ENCODE results near the gene BRI3BP. TPM values are rescaled to one million over a fixed set of nuclear protein-coding genes. Genes with fewer than 3 reads are reported as not detected.
"Not testable (repeated sequence)": the region's sequence is repeated elsewhere in the genome, so short reads cannot be mapped to it uniquely, and the experiment has no call there.

BRI3BP gene
- polyA plus RNA-seq, 3 donors, result 4.4 to 6.9 (median 5.0) TPM

DNA sequence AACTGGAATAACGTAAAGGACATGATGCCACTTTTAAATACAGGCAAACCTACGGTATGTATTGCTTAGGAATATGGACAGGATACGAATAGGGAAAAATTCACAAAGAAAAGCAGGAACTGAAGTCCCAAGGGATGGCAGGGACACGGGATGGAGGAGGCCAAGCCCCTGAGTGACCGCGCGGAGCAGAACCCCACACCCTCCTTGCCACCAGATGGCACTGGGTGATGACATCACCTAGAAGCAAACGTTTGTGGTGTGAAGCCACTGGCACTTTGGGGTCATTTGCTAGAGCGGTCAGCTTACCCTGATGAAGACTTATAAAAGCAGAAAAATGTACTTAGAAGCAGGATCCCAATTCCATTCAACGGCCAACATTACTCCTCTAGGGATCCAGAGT, 13.9 kb upstream of the BRI3BP start:
- no peaks in the 10 kb centered on the region for H3K27me3 Mint-ChIP-seq (ENCODE audit: low read depth in 3 of 3)
- H3K36me3 ChIP-seq (replicated peaks in 1 of 2; ENCODE audit: control insufficient read depth in 1 of 2, insufficient read depth in 2 of 2, low read length in 2 of 2), result peaks cover 69 to 94% of the 10 kb centered on the region in 2 donors
- H3K27me3 ChIP-seq (ENCODE audit: control insufficient read depth in 2 of 2, insufficient read depth in 2 of 2, low read length in 2 of 2), result no peaks in the 10 kb centered on the region
- intact Hi-C loops (cut with micrococcal nuclease), result no loop called here
- H3K9me3 ChIP-seq (replicated peaks in 1 of 2; ENCODE audit: control insufficient read depth in 1 of 2, insufficient read depth in 1 of 2, low read length in 2 of 2), result no peaks in the 10 kb centered on the region
- no peak overlapping the region for H3K27ac Mint-ChIP-seq
- H3K4me1 Mint-ChIP-seq, result no peaks in the 10 kb centered on the region
- peaks cover 68 to 95% of the 10 kb centered on the region in 2 donors for H3K36me3 Mint-ChIP-seq
- H3K27ac ChIP-seq (ENCODE audit: low read depth in 1 of 2, low read length in 2 of 2), result no peak overlapping the region
- DNase-seq, result no peak
- no peaks in the 10 kb centered on the region for H4K20me1 ChIP-seq (ENCODE audit: insufficient read depth, low read length)
- H3K9ac ChIP-seq (ENCODE audit: insufficient read depth, low read length, poor library complexity, severe bottlenecking), result no peak overlapping the region
- TF ChIP-seq, protein P1, sequence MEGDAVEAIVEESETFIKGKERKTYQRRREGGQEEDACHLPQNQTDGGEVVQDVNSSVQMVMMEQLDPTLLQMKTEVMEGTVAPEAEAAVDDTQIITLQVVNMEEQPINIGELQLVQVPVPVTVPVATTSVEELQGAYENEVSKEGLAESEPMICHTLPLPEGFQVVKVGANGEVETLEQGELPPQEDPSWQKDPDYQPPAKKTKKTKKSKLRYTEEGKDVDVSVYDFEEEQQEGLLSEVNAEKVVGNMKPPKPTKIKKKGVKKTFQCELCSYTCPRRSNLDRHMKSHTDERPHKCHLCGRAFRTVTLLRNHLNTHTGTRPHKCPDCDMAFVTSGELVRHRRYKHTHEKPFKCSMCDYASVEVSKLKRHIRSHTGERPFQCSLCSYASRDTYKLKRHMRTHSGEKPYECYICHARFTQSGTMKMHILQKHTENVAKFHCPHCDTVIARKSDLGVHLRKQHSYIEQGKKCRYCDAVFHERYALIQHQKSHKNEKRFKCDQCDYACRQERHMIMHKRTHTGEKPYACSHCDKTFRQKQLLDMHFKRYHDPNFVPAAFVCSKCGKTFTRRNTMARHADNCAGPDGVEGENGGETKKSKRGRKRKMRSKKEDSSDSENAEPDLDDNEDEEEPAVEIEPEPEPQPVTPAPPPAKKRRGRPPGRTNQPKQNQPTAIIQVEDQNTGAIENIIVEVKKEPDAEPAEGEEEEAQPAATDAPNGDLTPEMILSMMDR (IDR thresholded peaks at IDR 0.05), result no peak
- 100% methylated on average over 1 of the region's 10 CpGs for WGBS (ENCODE audit: insufficient coverage)
- no peak overlapping the region for H3K4me2 ChIP-seq (replicated peaks; ENCODE audit: extremely low read depth, low read length, poor library complexity, severe bottlenecking)
- no peaks in the 10 kb centered on the region for H3K4me1 ChIP-seq (ENCODE audit: control insufficient read depth in 1 of 2, insufficient read depth in 2 of 2, low read length in 2 of 2)
- no peaks in the 10 kb centered on the region for H3K79me2 ChIP-seq (ENCODE audit: insufficient read depth, low read length)
- H2AFZ ChIP-seq (ENCODE audit: insufficient read depth, low read depth, low read length, poor library complexity, severe bottlenecking), result no peak overlapping the region
- peaks cover 0 to 2% (median 0%) of the 10 kb centered on the region in 7 donors for H3K9me3 Mint-ChIP-seq
- H3K4me3 ChIP-seq (replicated peaks in 1 of 3; ENCODE audit: low read depth in 2 of 3, low read length in 3 of 3), result no peak overlapping the region
- no peak overlapping the region for H3K4me3 Mint-ChIP-seq

DNA sequence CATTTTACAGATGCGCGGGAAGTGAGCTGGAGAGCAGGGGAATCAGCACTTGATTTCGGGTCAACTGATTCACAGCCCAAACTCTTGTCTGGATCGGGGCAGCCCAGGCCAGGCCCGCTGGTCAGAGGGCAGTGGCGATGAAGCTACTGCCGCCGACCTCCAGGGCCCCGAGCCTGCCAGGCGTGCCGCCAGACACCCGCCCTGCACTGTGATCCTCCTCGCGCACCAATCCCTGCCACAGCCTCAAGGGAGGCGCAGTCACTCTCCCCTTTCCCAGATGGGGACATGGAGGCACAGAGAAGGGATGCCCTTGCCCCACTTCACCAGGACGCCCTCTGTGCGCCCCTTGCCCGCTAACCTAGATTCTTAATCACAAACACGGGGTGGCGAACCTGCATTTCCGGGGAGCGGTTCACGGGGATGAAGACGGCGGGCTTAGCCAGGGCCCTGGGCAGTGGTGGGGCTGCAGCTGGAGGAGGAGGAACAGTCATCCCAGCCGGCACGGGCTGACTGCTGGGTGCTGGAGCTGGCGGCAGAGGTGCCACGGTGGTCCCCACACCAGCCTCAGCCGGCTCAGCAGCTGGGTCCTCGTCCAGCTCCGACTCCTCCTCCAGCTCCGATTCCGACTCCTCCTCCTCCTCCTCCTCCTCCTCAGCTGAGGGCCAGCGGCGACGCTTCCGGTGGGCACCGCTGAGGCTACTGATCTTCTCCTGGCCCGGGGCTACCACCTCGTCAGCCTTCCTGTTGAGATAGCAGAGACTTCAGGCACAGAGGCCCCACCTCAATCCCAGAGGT, 13.2 kb upstream of the BRI3BP start:
- DNase-seq, result no peak
- H3K27me3 Mint-ChIP-seq (ENCODE audit: low read depth in 3 of 3), result no peaks in the 10 kb centered on the region
- H3K9me3 ChIP-seq (replicated peaks in 1 of 2; ENCODE audit: control insufficient read depth in 1 of 2, insufficient read depth in 1 of 2, low read length in 2 of 2), result no peaks in the 10 kb centered on the region
- no peaks in the 10 kb centered on the region for H4K20me1 ChIP-seq (ENCODE audit: insufficient read depth, low read length)
- H3K9ac ChIP-seq (ENCODE audit: insufficient read depth, low read length, poor library complexity, severe bottlenecking), result no peak overlapping the region
- H3K79me2 ChIP-seq (ENCODE audit: insufficient read depth, low read length), result no peaks in the 10 kb centered on the region
- no peak overlapping the region for H3K4me2 ChIP-seq (replicated peaks; ENCODE audit: extremely low read depth, low read length, poor library complexity, severe bottlenecking)
- H3K36me3 ChIP-seq (replicated peaks in 1 of 2; ENCODE audit: control insufficient read depth in 1 of 2, insufficient read depth in 2 of 2, low read length in 2 of 2), result peaks cover 70 to 94% of the 10 kb centered on the region in 2 donors
- no peak overlapping the region for H3K4me3 ChIP-seq (replicated peaks in 1 of 3; ENCODE audit: low read depth in 2 of 3, low read length in 3 of 3)
- H3K27ac ChIP-seq (ENCODE audit: low read depth in 1 of 2, low read length in 2 of 2), result no peak overlapping the region
- peaks cover 67 to 95% of the 10 kb centered on the region in 2 donors for H3K36me3 Mint-ChIP-seq
- no peaks in the 10 kb centered on the region for H3K4me1 ChIP-seq (ENCODE audit: control insufficient read depth in 1 of 2, insufficient read depth in 2 of 2, low read length in 2 of 2)
- no peak overlapping the region for H3K4me3 Mint-ChIP-seq
- H2AFZ ChIP-seq (ENCODE audit: insufficient read depth, low read depth, low read length, poor library complexity, severe bottlenecking), result no peak overlapping the region
- no peaks in the 10 kb centered on the region for H3K27me3 ChIP-seq (ENCODE audit: control insufficient read depth in 2 of 2, insufficient read depth in 2 of 2, low read length in 2 of 2)
- H3K9me3 Mint-ChIP-seq, result peaks cover 0 to 2% (median 0%) of the 10 kb centered on the region in 7 donors
- TF ChIP-seq, protein P1 (IDR thresholded peaks at IDR 0.05), result no peak
- H3K27ac Mint-ChIP-seq, result no peak overlapping the region
- intact Hi-C loops (cut with micrococcal nuclease), result no loop called here
- 96% methylated on average over 29 of the region's 41 CpGs for WGBS (ENCODE audit: insufficient coverage)
- H3K4me1 Mint-ChIP-seq, result no peaks in the 10 kb centered on the region

DNA sequence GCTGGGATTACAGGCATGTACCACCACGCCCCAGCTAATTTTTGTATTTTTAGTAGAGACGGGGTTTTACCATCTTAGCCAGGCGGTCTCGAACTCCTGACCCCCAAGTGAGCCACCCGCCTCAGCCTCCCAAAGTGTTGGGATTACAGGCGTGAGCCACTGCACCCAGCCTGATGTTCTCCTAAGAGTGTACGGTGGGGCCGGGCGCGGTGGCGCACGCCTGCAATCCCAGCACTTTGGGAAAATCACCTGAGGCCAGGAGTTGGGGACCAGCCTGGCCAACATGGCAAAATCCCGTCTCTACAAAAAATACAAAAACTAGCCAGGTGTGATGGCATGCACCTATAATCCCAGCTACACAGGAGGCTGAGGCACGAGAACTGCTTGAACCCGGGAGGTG, 6.6 kb upstream of the BRI3BP start:
- H3K27ac ChIP-seq (ENCODE audit: low read depth in 1 of 2, low read length in 2 of 2); H3K4me2 ChIP-seq (replicated peaks; ENCODE audit: extremely low read depth, low read length, poor library complexity, severe bottlenecking); DNase-seq; H3K27ac Mint-ChIP-seq; H3K27me3 Mint-ChIP-seq (ENCODE audit: low read depth in 3 of 3); H3K4me1 Mint-ChIP-seq; H3K4me3 ChIP-seq (replicated peaks in 1 of 3; ENCODE audit: low read depth in 2 of 3, low read length in 3 of 3); H3K9ac ChIP-seq (ENCODE audit: insufficient read depth, low read length, poor library complexity, severe bottlenecking); H3K4me3 Mint-ChIP-seq; H3K9me3 Mint-ChIP-seq; intact Hi-C loops (cut with micrococcal nuclease); H3K27me3 ChIP-seq (ENCODE audit: control insufficient read depth in 2 of 2, insufficient read depth in 2 of 2, low read length in 2 of 2); H2AFZ ChIP-seq (ENCODE audit: insufficient read depth, low read depth, low read length, poor library complexity, severe bottlenecking); H4K20me1 ChIP-seq (ENCODE audit: insufficient read depth, low read length); H3K9me3 ChIP-seq (replicated peaks in 1 of 2; ENCODE audit: control insufficient read depth in 1 of 2, insufficient read depth in 1 of 2, low read length in 2 of 2): not testable (repeated sequence)
- peaks cover 29% of the 10 kb centered on the region for H3K79me2 ChIP-seq (ENCODE audit: insufficient read depth, low read length)
- H3K4me1 ChIP-seq (ENCODE audit: control insufficient read depth in 1 of 2, insufficient read depth in 2 of 2, low read length in 2 of 2), result peaks cover 9 to 11% of the 10 kb centered on the region in 2 donors
- peaks cover 36 to 43% of the 10 kb centered on the region in 2 donors for H3K36me3 Mint-ChIP-seq
- 99% methylated on average over 15 of the region's 15 CpGs for WGBS (ENCODE audit: insufficient coverage)
- peaks cover 30 to 41% of the 10 kb centered on the region in 2 donors for H3K36me3 ChIP-seq (replicated peaks in 1 of 2; ENCODE audit: control insufficient read depth in 1 of 2, insufficient read depth in 2 of 2, low read length in 2 of 2)
